ENCODE data around the gene NUP62.

GRCh38 chr19:49924004-49924880 is 5.1 kb downstream of the NUP62 start:
- TF ChIP-seq CTCF (IDR thresholded peaks at IDR 0.05 in 8 of 11, conservative IDR thresholded peaks at IDR 0.05 in 3 of 11) = no peak
- no peak for TF ChIP-seq POLR2A (IDR thresholded peaks at IDR 0.05)
- TF ChIP-seq POLR2AphosphoS5 (IDR thresholded peaks at IDR 0.05) = no peak

All from spleen (tissue), 7 donors.